ENCODE data around the gene PRKN.

DNA sequence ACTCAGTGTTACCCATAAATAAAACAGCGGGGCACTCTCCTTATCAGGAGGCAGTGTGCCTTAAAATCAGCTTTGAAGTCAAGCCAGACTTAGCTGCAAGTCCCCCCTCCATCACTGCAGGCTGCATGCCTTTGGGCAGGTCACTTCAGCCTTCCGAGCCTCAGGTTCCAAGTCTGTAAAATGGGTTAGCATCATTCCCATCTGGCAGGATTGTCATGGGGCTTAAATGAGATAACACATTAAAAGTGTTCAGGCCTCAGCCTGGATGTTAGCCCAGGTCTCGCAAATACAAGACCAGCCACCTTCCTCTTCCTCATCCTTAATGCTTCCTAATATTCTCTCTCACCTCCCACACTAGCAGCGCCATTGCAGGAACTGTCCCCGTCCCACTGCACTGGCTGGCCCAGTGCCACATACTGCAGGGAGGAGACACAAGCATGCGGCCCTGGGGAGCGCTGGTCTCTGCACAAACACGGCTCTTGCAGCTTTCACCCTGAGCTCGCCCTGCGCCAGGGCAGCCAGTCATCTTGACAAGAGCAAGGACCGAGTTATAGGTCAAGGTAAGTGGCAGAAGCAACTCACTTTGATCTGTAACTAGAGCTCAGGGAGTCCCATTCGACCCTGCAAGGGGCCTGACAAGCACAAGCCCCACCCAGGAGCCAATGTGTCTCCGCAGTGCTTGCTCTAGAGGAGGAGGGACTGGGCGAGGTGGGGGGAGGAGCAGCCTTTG, 889.1 kb downstream of the PRKN start:
- TF ChIP-seq, protein P1, sequence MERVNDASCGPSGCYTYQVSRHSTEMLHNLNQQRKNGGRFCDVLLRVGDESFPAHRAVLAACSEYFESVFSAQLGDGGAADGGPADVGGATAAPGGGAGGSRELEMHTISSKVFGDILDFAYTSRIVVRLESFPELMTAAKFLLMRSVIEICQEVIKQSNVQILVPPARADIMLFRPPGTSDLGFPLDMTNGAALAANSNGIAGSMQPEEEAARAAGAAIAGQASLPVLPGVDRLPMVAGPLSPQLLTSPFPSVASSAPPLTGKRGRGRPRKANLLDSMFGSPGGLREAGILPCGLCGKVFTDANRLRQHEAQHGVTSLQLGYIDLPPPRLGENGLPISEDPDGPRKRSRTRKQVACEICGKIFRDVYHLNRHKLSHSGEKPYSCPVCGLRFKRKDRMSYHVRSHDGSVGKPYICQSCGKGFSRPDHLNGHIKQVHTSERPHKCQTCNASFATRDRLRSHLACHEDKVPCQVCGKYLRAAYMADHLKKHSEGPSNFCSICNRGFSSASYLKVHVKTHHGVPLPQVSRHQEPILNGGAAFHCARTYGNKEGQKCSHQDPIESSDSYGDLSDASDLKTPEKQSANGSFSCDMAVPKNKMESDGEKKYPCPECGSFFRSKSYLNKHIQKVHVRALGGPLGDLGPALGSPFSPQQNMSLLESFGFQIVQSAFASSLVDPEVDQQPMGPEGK (CRISPR knock-in tag; IDR thresholded peaks at IDR 0.05; ENCODE audit: borderline replicate concordance): no peak
- no peak for TF ChIP-seq PPARA (CRISPR knock-in tag; IDR thresholded peaks at IDR 0.05; ENCODE audit: borderline replicate concordance)
- no peak for TF ChIP-seq RARB (CRISPR knock-in tag; IDR thresholded peaks at IDR 0.05)
- no peak for TF ChIP-seq CSDC2 (CRISPR knock-in tag; IDR thresholded peaks at IDR 0.05)
- no peak for TF ChIP-seq ZC3H10 (CRISPR knock-in tag; IDR thresholded peaks at IDR 0.05)
- TF ChIP-seq, protein P2, sequence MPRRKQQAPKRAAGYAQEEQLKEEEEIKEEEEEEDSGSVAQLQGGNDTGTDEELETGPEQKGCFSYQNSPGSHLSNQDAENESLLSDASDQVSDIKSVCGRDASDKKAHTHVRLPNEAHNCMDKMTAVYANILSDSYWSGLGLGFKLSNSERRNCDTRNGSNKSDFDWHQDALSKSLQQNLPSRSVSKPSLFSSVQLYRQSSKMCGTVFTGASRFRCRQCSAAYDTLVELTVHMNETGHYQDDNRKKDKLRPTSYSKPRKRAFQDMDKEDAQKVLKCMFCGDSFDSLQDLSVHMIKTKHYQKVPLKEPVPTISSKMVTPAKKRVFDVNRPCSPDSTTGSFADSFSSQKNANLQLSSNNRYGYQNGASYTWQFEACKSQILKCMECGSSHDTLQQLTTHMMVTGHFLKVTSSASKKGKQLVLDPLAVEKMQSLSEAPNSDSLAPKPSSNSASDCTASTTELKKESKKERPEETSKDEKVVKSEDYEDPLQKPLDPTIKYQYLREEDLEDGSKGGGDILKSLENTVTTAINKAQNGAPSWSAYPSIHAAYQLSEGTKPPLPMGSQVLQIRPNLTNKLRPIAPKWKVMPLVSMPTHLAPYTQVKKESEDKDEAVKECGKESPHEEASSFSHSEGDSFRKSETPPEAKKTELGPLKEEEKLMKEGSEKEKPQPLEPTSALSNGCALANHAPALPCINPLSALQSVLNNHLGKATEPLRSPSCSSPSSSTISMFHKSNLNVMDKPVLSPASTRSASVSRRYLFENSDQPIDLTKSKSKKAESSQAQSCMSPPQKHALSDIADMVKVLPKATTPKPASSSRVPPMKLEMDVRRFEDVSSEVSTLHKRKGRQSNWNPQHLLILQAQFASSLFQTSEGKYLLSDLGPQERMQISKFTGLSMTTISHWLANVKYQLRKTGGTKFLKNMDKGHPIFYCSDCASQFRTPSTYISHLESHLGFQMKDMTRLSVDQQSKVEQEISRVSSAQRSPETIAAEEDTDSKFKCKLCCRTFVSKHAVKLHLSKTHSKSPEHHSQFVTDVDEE (CRISPR knock-in tag; IDR thresholded peaks at IDR 0.05): no peak
- TF ChIP-seq ESRRG (CRISPR knock-in tag; IDR thresholded peaks at IDR 0.05): no peak

All from SK-N-SH treated with all-trans-retinoic acid at 6 μM for 48 hours (cell line).